Activated naive CD4-positive, alpha-beta T cell treated with Interleukin-2 at 50 U/mL for 16 hours (primary cell): ENCODE data around the gene STK11.
A peak's percentile ranks its signal among the peaks of the same experiment; 100 is the strongest.

Experiments
- DNase-seq: peaks from one replicate; pipeline ENCODE4 v3.0.0-alpha.2; 2020

Gene STK11

GRCh38 chr19:1275260-1275975, 69.8 kb downstream of the STK11 start, which contains the start of gene FAM174C:
FAM174C (plus strand) TSS chr19:1275530; CDS start chr19:1275550, 20 bp downstream.
- peak; percentile 95 for DNase-seq

DNA sequence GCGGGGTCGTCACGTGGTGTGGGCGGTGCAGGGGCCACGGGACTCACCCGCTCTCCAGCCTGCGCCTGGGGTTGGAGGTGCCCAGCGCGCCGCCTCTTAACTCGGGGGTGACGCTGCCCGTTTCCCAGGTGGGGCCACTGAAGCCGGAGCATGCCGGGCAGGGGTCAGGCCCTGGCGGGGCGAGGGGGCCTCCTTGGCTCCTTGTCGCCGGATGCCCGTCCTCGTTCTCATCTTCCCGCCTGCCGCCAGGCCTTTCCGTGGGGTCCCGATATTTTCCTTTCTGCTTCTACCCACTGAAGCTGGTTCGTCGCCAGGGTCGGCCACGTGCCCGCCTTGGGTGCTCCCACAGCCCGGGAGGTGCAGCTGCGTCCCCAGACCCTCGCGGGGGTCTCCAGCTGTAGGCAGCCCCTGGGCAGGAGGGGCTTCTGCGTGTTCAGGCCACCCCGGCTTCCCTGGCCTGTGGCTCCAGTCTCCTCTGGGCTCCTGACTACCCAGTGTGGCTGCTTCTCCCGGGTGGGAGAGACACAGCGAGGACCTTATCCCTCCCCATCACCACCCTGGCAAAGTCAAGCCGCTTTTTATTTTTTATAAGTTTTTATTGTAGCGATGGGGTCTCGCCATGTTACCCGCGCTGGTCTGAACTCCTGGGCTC, 70.5 kb downstream of the STK11 start:
- no peak for DNase-seq

GRCh38 chr19:1276628-1277022, 71.0 kb downstream of the STK11 start:
- peak; percentile 34 for DNase-seq

- DNase-seq = no peak
Observed at GRCh38 chr19:1277061-1277460, 71.5 kb downstream of the STK11 start.
